CD4-positive, alpha-beta T cell (primary cell): Measurements from ENCODE around the gene TSPAN11. TPM values are rescaled to one million over a fixed set of nuclear protein-coding genes. Genes with fewer than 3 reads are reported as not detected.

Experiments used
- ATAC-seq: fragments of 200-7000 bp; cut with Tn5 transposase; one replicate; pipeline ENCODE4 v1.10.0; 2022; ENCODE audit warnings: mild to moderate bottlenecking; ENCODE audit not compliant: poor library complexity
- CTCF ChIA-PET: fragments of 350-600 bp; sonication (Branson Sonifier 250); formaldehyde crosslinking; loops from one replicate; lab custom pipeline; 2021; ENCODE audit warnings: antibody characterized with exemption, inconsistent platforms; lab: Charles Lee
- POLR2A ChIA-PET: fragments of 350-600 bp; sonication (Branson Sonifier 250); formaldehyde crosslinking; loops from one replicate; lab custom pipeline; 2021; ENCODE audit warnings: antibody characterized with exemption, inconsistent platforms; lab: Charles Lee
- DNase-seq, 14 experiments: peaks; one replicate each; pipeline ENCODE4 v3.0.0-alpha.2; 2013 to 2020; ENCODE audit warnings: mixed read lengths in 2 of 14
- H3K27ac ChIP-seq, 2 donors: one replicate each; pipeline versions ENCODE4 v1.5.1 to v1.7.0; 2013; ENCODE audit warnings: low read length in 2 of 2, low read depth in 1 of 2, mild to moderate bottlenecking in 1 of 2
- H3K27me3 ChIP-seq, 2 experiments: 1 replicate in 1 of 2; 2 replicates in 1 of 2; pipeline versions ENCODE4 v1.6.1 to v1.7.0; 2013; ENCODE audit warnings: low read length in 2 of 2, control low read depth in 1 of 2, mild to moderate bottlenecking in 1 of 2, moderate library complexity in 1 of 2; ENCODE audit not compliant: insufficient read depth in 2 of 2, control insufficient read depth in 1 of 2
- H3K36me3 ChIP-seq: one replicate; pipeline ENCODE4 v1.6.1; 2013; ENCODE audit warnings: low read length, control low read depth; ENCODE audit not compliant: insufficient read depth
- H3K4me1 ChIP-seq: one replicate; pipeline ENCODE4 v1.6.1; 2013; ENCODE audit warnings: low read length, control low read depth; ENCODE audit not compliant: insufficient read depth
- H3K4me3 ChIP-seq: one replicate; pipeline ENCODE4 v1.5.1; 2013; ENCODE audit warnings: mild to moderate bottlenecking, low read length, moderate library complexity
- H3K9me3 ChIP-seq, 2 experiments: 1 replicate in 1 of 2; 2 replicates in 1 of 2; pipeline versions ENCODE4 v1.6.1 to v1.7.0; 2013; ENCODE audit warnings: low read length in 2 of 2, mild to moderate bottlenecking in 2 of 2, control low read depth in 1 of 2, moderate library complexity in 1 of 2; ENCODE audit not compliant: control insufficient read depth in 1 of 2, insufficient read depth in 1 of 2
- H3K27ac Mint-ChIP-seq: one replicate; pipeline ENCODE4 v1.8.0; 2020; ENCODE audit warnings: mixed read lengths
- H3K27me3 Mint-ChIP-seq: one replicate; pipeline ENCODE4 v1.8.0; 2021; ENCODE audit warnings: mixed read lengths
- H3K36me3 Mint-ChIP-seq: one replicate; pipeline ENCODE4 v1.8.0; 2021; ENCODE audit warnings: low read depth, mixed read lengths
- H3K4me1 Mint-ChIP-seq: one replicate; pipeline ENCODE4 v1.8.0; 2021; ENCODE audit warnings: low read depth, mixed read lengths
- H3K4me3 Mint-ChIP-seq: one replicate; pipeline ENCODE4 v1.8.0; 2020; ENCODE audit warnings: mild to moderate bottlenecking, mixed read lengths
- H3K9me3 Mint-ChIP-seq: one replicate; pipeline ENCODE4 v1.8.0; 2020; ENCODE audit warnings: mixed read lengths
- CTCF ChIP-seq: fragments of 200-600 bp; IDR thresholded peaks from one replicate; pipeline ENCODE4 v1.8.0; 2022; ENCODE audit warnings: antibody characterized with exemption, mild to moderate bottlenecking
- intact Hi-C, 2 experiments: fragments of 100-400 bp; cut with DNase I in 1 of 2; cut with micrococcal nuclease in 1 of 2; formaldehyde crosslinking; loops; one replicate each; pipeline versions ENCODE4 v1.15.1 to v1.9.0; 2023 to 2025; cut with DNase I, micrococcal nuclease
- total RNA-seq, 174 experiments: library from RNA in 2 of 174; stranded (reverse) in 2 of 174; gene quantifications; one replicate each; pipeline ENCODE4 v1.2.3 and lab custom pipeline; 2021 to 2026

TSPAN11 gene
- total RNA-seq, 2 experiments from 2014 or later: not detected

- H3K4me3 ChIP-seq: no peak overlapping the region
- no peak for TF ChIP-seq CTCF
- Mint-ChIP-seq H3K27ac (no peak overlapping the region), H3K4me3 (no peak overlapping the region), H3K36me3 (no peaks in the 10 kb centered on the region), H3K27me3 (peaks cover 11% of the 10 kb centered on the region), H3K4me1 (no peaks in the 10 kb centered on the region), H3K9me3 (no peaks in the 10 kb centered on the region)
- intact Hi-C loops: no loop called here
- H3K36me3 ChIP-seq: no peaks in the 10 kb centered on the region
- H3K27ac ChIP-seq: no peak overlapping the region
- ATAC-seq: no peak
- ChIA-PET POLR2A (no interaction called here), CTCF (no interaction called here)
- H3K27me3 ChIP-seq: peaks cover 0 to 3% of the 10 kb centered on the region in 2 experiments
- no peaks in the 10 kb centered on the region for H3K4me1 ChIP-seq
- H3K9me3 ChIP-seq: no peaks in the 10 kb centered on the region
- DNase-seq: no peak
Observed at GRCh38 chr12:30973175-30973574, 46.6 kb downstream of the TSPAN11 start.

GRCh38 chr12:30973830-30974229 lies 47.3 kb downstream of the TSPAN11 start:
- no peaks in the 10 kb centered on the region for H3K36me3 ChIP-seq
- H3K27ac ChIP-seq: no peak overlapping the region
- ChIA-PET POLR2A (no interaction called here), CTCF (no interaction called here)
- Mint-ChIP-seq H3K36me3 (no peaks in the 10 kb centered on the region), H3K27ac (no peak overlapping the region), H3K4me3 (no peak overlapping the region), H3K27me3 (peaks cover 11% of the 10 kb centered on the region), H3K4me1 (no peaks in the 10 kb centered on the region), H3K9me3 (no peaks in the 10 kb centered on the region)
- no peak overlapping the region for H3K4me3 ChIP-seq
- no peak for TF ChIP-seq CTCF
- H3K4me1 ChIP-seq: no peaks in the 10 kb centered on the region
- intact Hi-C loops: no loop called here
- H3K9me3 ChIP-seq: no peaks in the 10 kb centered on the region
- ATAC-seq (no peak), DNase-seq (no peak)
- peaks cover 0 to 3% of the 10 kb centered on the region in 2 experiments for H3K27me3 ChIP-seq

GRCh38 chr12:30974746-30975500 lies 48.4 kb downstream of the TSPAN11 start:
- Histone ChIP-seq H3K27me3 (peaks cover 0 to 3% of the 10 kb centered on the region in 2 experiments), H3K27ac (no peak overlapping the region), H3K36me3 (no peaks in the 10 kb centered on the region), H3K4me3 (no peak overlapping the region), H3K4me1 (no peaks in the 10 kb centered on the region), H3K9me3 (no peaks in the 10 kb centered on the region)
- Mint-ChIP-seq H3K9me3 (no peaks in the 10 kb centered on the region), H3K27ac (no peak overlapping the region), H3K4me1 (no peaks in the 10 kb centered on the region), H3K27me3 (peaks cover 11% of the 10 kb centered on the region), H3K4me3 (no peak overlapping the region), H3K36me3 (no peaks in the 10 kb centered on the region)
- DNase-seq: no peak
- TF ChIP-seq CTCF: no peak
- ChIA-PET CTCF (no interaction called here), POLR2A (no interaction called here)
- no peak for ATAC-seq
- intact Hi-C loops: no loop called here
